RWPE1 (cell line): Measurements from ENCODE around the gene CES2.

Experiments used
- CTCF ChIA-PET: fragments of 350-600 bp; sonication (Branson Sonifier 250); formaldehyde crosslinking; extraction: SDS; loops from one replicate; lab custom pipeline; 2021; lab: Yijun Ruan, JAX
- POLR2A ChIA-PET: fragments of 400-600 bp; formaldehyde crosslinking; extraction: SDS; loops from one replicate; lab custom pipeline; 2020; ENCODE audit warnings: antibody characterized with exemption; ENCODE audit not compliant: low non-redundant PET; lab: Yijun Ruan, JAX
- DNase-seq: peaks from one replicate; pipeline ENCODE4 v3.0.0; 2012; ENCODE audit warnings: low spot score
- H3K27ac ChIP-seq: fragments of 450-650 bp; 2 replicates; pipeline ENCODE4 v1.5.1; 2017
- CTCF ChIP-seq: fragments of 450-650 bp; conservative IDR thresholded peaks from 2 replicates; pipeline ENCODE4 v1.5.1; 2017; ENCODE audit warnings: low read depth, mild to moderate bottlenecking

CES2 gene

GRCh38 chr16:66904846-66905632, 30.3 kb upstream of the CES2 start:
- POLR2A ChIA-PET = no interaction called here
- no peak for TF ChIP-seq CTCF
- H3K27ac ChIP-seq = 0 out of 2 replicates have a peak overlapping the region, but pooled peaks have one; percentile 5
- no peak for DNase-seq
- CTCF ChIA-PET = interaction anchor here (2.8 kb wide), 1 partner anchor 10 kb away, joined by 23 read pairs; no protein-coding TSS in a partner anchor

GRCh38 chr16:66905633-66906539, 29.4 kb upstream of the CES2 start:
- no peak overlapping the region for H3K27ac ChIP-seq
- TF ChIP-seq CTCF = no peak
- ChIA-PET CTCF (interaction anchor here (2.8 kb wide), 1 partner anchor 11 kb away, joined by 23 read pairs; no protein-coding TSS in a partner anchor), POLR2A (no interaction called here)
- peak; percentile 64 for DNase-seq

GRCh38 chr16:66906916-66907836, 28.1 kb upstream of the CES2 start:
- no peak for DNase-seq
- CTCF ChIA-PET = no interaction called here
- no peak overlapping the region for H3K27ac ChIP-seq
- POLR2A ChIA-PET = no interaction called here
- TF ChIP-seq CTCF = no peak

GRCh38 chr16:66908116-66908515, 27.2 kb upstream of the CES2 start:
- CTCF ChIA-PET = no interaction called here
- no peak overlapping the region for H3K27ac ChIP-seq
- DNase-seq = no peak
- TF ChIP-seq CTCF = no peak
- POLR2A ChIA-PET = no interaction called here

- CTCF ChIA-PET = interaction anchor here (0.7 to 3.7 kb wide), 4 partner anchors 8 to 105 kb away, joined by 3 to 22 read pairs (median 6); no protein-coding TSS in a partner anchor
- TF ChIP-seq CTCF = no peak
- H3K27ac ChIP-seq = no peak overlapping the region
- POLR2A ChIA-PET = no interaction called here
- no peak for DNase-seq
Observed at GRCh38 chr16:66908762-66909559, 26.4 kb upstream of the CES2 start.
